Loucy (cell line): ENCODE data around the gene RCAN2.

Source experiments
- CTCF ChIP-seq: fragments of 200-600 bp; sonication (generic); conservative IDR thresholded peaks from 2 replicates; pipeline ENCODE4 v1.5.1; 2014; ENCODE audit warnings: mild to moderate bottlenecking, antibody characterized with exemption, low read length
- EZH2phosphoT487 ChIP-seq: fragments of 200-600 bp; IDR thresholded peaks from 2 replicates; pipeline ENCODE4 v1.6.1; 2018; ENCODE audit warnings: antibody characterized with exemption, mild to moderate bottlenecking, moderate library complexity, borderline replicate concordance

- TF ChIP-seq CTCF (no peak), EZH2phosphoT487 (no peak)
Measured at GRCh38 chr6:46310196-46310595, 181.1 kb downstream of the RCAN2 start.
